Fibroblast of the aortic adventitia (primary cell): ENCODE results near the gene HAS3. TPM values are rescaled to one million over a fixed set of nuclear protein-coding genes. Genes with fewer than 3 reads are reported as not detected.
A peak's percentile ranks its signal among the peaks of the same experiment; 100 is the strongest.
"Not testable (repeated sequence)": the region's sequence is repeated elsewhere in the genome, so short reads cannot be mapped to it uniquely, and the experiment has no call there.

Experiments
- DNase-seq: peaks from one replicate; pipeline ENCODE4 v3.0.0-alpha.2; 2010; ENCODE audit warnings: low read depth
- H3K4me3 ChIP-seq: 2 replicates; pipeline ENCODE4 v1.5.1; 2011; ENCODE audit warnings: low read depth, mild to moderate bottlenecking, control low read depth, low read length, moderate library complexity
- total RNA-seq: library from RNA; depleted of rRNA; stranded (reverse); fragments of >200 nt; gene quantifications from 2 replicates; pipeline ENCODE4 v1.2.3, GENCODE V29; 2012; ENCODE audit warnings: low replicate concordance
- TF ChIP-seq, protein P1 (sequence below): IDR thresholded peaks from 2 replicates; pipeline ENCODE4 v1.5.1; 2011; ENCODE audit warnings: mild to moderate bottlenecking, low read length, control low read depth, inconsistent platforms; ENCODE audit not compliant: insufficient read depth

The HAS3 gene
- total RNA-seq, 1 donor, result 0.81 TPM

- peak; percentile 77 for DNase-seq
- TF ChIP-seq, protein P1, sequence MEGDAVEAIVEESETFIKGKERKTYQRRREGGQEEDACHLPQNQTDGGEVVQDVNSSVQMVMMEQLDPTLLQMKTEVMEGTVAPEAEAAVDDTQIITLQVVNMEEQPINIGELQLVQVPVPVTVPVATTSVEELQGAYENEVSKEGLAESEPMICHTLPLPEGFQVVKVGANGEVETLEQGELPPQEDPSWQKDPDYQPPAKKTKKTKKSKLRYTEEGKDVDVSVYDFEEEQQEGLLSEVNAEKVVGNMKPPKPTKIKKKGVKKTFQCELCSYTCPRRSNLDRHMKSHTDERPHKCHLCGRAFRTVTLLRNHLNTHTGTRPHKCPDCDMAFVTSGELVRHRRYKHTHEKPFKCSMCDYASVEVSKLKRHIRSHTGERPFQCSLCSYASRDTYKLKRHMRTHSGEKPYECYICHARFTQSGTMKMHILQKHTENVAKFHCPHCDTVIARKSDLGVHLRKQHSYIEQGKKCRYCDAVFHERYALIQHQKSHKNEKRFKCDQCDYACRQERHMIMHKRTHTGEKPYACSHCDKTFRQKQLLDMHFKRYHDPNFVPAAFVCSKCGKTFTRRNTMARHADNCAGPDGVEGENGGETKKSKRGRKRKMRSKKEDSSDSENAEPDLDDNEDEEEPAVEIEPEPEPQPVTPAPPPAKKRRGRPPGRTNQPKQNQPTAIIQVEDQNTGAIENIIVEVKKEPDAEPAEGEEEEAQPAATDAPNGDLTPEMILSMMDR, result no peak
- H3K4me3 ChIP-seq, result peak overlapping the region; percentile 96
Observed at GRCh38 chr16:69131839-69132423, 26.5 kb downstream of the HAS3 start.

DNA sequence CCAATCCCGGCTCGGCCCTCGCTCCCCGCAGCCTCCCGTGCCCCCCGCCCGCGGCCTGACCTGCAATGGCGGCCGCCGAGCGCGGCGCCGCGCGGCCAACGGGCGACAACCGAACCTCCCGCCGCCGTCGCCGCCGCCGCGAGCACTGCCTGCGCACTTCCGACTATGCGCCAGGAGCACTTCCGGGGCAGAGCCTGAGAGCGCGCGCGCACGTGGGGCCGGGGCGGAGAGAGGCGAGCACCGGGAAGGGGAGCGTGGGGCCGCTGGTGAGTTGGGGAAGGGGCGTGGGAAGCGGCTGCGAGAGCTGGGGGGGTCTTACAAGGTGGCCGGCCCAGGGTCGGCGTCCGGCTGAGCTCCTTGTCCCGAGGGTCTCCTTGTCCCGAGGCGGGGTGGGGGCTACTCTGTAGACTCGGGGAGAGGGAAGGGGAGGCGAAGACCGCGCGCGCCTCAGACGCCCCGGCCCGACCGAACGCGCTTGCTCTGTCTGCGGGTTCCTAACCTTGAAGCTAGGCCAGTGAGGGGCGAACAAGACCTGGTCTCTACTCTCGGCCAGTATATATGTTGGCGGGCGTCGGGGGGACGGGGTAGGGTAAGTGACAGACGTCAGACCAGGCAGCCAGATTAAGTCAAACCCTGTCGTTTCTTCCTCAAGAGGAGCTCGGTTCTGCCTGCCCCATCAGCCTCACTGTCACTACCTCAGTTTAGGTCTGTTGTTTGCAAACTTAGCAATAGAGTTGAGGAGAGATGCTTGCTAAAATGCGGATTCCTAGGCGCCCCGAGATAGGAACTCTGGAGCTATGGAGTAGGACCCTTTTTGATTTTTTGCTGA lies 27.2 kb downstream of the HAS3 start, which contains the start of the genes CHTF8 and UTP4:
TSS of gene CHTF8 (minus strand) at position 165 of the 829 bp plus-strand sequence. CDS start 11,130 bp downstream, outside the sequence.
TSS of gene UTP4 (plus strand) at position 226 of the 829 bp plus-strand sequence. CDS start 811 bp downstream, outside the sequence.
- TF ChIP-seq, protein P1, result no peak
- DNase-seq, result peak; percentile 67
- peak within 1 kb of the TSS; percentile 96 for H3K4me3 ChIP-seq

DNA sequence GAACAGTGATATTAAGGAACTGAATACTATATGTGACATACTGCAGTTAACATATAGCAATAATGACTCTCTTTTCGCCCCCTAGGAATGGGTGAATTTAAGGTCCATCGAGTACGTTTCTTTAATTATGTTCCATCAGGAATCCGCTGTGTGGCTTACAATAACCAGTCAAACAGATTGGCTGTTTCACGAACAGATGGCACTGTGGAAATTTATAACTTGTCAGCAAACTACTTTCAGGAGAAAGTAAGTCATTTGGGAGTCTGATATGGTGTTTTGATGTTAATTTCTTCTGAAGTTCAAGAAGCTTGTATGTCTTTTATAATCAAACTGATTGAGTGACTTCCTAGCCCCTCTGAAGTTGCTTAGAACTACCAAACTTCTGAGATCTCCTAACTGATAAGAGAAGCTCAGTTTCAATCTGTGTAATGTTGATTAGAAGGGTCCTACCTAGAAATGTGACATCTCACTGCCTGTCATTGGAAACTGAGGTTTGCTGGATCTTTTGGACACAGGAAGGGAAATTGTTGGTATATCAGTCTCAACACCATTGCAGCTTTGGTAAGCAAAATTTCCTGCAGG lies 28.0 kb downstream of the HAS3 start:
- DNase-seq, result no peak
- TF ChIP-seq, protein P1, result no peak
- peak overlapping the region; percentile 96 for H3K4me3 ChIP-seq

DNA sequence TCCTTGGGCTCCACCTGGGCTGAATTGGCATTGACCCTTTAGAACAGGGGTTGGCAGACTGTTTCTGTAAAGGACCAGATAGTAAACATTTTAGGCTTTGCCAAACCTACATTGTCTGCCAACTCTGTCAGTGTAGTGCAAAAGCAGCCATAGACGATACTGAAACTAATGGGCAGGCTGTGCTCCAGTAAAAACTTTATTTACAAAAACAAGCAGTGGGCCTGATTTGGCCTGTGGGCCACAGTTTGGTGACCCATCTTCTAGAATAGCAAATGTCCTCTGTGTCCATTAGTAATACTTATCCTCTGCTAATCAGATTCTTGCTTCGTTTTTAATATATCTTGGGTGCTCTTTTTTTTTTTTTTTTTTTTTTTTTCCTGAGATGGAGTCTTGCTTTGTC lies 33.2 kb downstream of the HAS3 start:
- H3K4me3 ChIP-seq, result no peak overlapping the region
- no peak for DNase-seq
- TF ChIP-seq, protein P1, result no peak

DNA sequence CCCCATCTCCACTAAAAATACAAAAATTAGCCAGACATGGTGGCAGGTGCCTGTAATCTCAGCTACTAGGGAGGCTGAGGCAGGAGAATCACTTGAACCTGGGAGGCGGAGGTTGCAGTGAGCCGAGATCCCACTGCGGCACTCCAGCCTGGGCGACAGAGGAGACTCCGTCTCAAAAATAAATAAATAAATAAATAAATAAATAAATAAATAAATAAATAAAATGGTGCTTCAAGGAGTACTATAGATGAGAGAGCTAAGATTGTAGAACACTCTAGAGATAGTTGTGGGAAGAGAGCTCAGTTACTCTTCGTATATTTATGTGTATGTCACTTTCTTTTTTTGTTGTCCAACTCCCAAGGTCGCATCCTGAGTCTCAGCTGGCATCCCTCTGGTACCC lies 34.0 kb downstream of the HAS3 start:
- H3K4me3 ChIP-seq, DNase-seq: not testable (repeated sequence)

GRCh38 chr16:69141014-69141413 lies 35.6 kb downstream of the HAS3 start:
- H3K4me3 ChIP-seq, result no peak overlapping the region
- TF ChIP-seq, protein P1, result no peak
- DNase-seq, result no peak

- DNase-seq, result no peak
- H3K4me3 ChIP-seq, result no peak overlapping the region
- TF ChIP-seq, protein P1, result no peak
Observed at GRCh38 chr16:69141936-69142335, 36.5 kb downstream of the HAS3 start.
